Hematopoietic multipotent progenitor cell treated with erythropoietin and hydrocortisone succinate and interleukin-3 and kit ligand, for 4 days (in vitro differentiated cells): ENCODE results near the gene MDK.

ENCODE experiments used
- DNase-seq: peaks from one replicate; pipeline ENCODE4 v3.0.0-alpha.2; 2015

MDK gene

GRCh38 chr11:46383974-46384701, 2.7 kb downstream of the MDK start:
- DNase-seq, result no peak

- DNase-seq, result no peak
These were observed 3.9 kb downstream of the MDK start for GRCh38 chr11:46385169-46386004.

GRCh38 chr11:46386005-46386578, 4.6 kb downstream of the MDK start:
- peak; percentile 31 for DNase-seq

- DNase-seq, result no peak
These were observed 5.2 kb downstream of the MDK start for GRCh38 chr11:46386674-46387073.

GRCh38 chr11:46387456-46387855, 6.0 kb downstream of the MDK start:
- no peak for DNase-seq

- DNase-seq, result peak; percentile 69
These were observed 6.6 kb downstream of the MDK start for GRCh38 chr11:46387919-46388618.

- peak; percentile 41 for DNase-seq
These were observed 7.4 kb downstream of the MDK start for GRCh38 chr11:46388619-46389449.

- DNase-seq, result peak; percentile 89
These were observed 8.2 kb downstream of the MDK start for GRCh38 chr11:46389450-46390330.

- peak; percentile 31 for DNase-seq
These were observed 9.1 kb downstream of the MDK start for GRCh38 chr11:46390331-46391171.

GRCh38 chr11:46391186-46391577, 9.7 kb downstream of the MDK start:
- no peak for DNase-seq

GRCh38 chr11:46391578-46392420, 10.3 kb downstream of the MDK start, which contains the start of gene CHRM4:
Gene CHRM4 (minus strand): TSS chr11:46391776. CDS start chr11:46386557, 5,219 bp downstream.
- DNase-seq, result peak; percentile 65

GRCh38 chr11:46392421-46393230, 11.2 kb downstream of the MDK start:
- peak; percentile 94 for DNase-seq

- DNase-seq, result no peak
These were observed 11.8 kb downstream of the MDK start for GRCh38 chr11:46393231-46393616.

GRCh38 chr11:46393759-46394158, 12.3 kb downstream of the MDK start:
- DNase-seq, result no peak

- no peak for DNase-seq
These were observed 16.1 kb downstream of the MDK start for GRCh38 chr11:46397526-46397925.

- no peak for DNase-seq
These were observed 21.8 kb downstream of the MDK start for GRCh38 chr11:46402957-46403902.

- no peak for DNase-seq
These were observed 23.1 kb downstream of the MDK start for GRCh38 chr11:46404476-46405017.
